Measurements from ENCODE around the gene CNTN5.

CNTN5 gene

GRCh38 chr11:99505316-99505715 is 484.6 kb downstream of the CNTN5 start:
- no peak for DNase-seq (ENCODE audit: low read depth in 1 of 2, low spot score in 1 of 2)

GRCh38 chr11:99505831-99506230 is 485.1 kb downstream of the CNTN5 start:
- DNase-seq (ENCODE audit: low read depth in 1 of 2, low spot score in 1 of 2) = no peak

- DNase-seq (ENCODE audit: low read depth in 1 of 2, low spot score in 1 of 2) = no peak
Measured at GRCh38 chr11:99509863-99510262, 489.1 kb downstream of the CNTN5 start.

GRCh38 chr11:99513368-99513767 is 492.6 kb downstream of the CNTN5 start:
- no peak for DNase-seq (ENCODE audit: low read depth in 1 of 2, low spot score in 1 of 2)

- no peak for DNase-seq (ENCODE audit: low read depth in 1 of 2, low spot score in 1 of 2)
Measured at GRCh38 chr11:99519095-99519494, 498.3 kb downstream of the CNTN5 start.

- DNase-seq (ENCODE audit: low read depth in 1 of 2, low spot score in 1 of 2) = no peak
Measured at GRCh38 chr11:99522467-99523173, 501.9 kb downstream of the CNTN5 start.

- DNase-seq (ENCODE audit: low read depth in 1 of 2, low spot score in 1 of 2) = no peak
Measured at GRCh38 chr11:99531468-99531867, 510.7 kb downstream of the CNTN5 start.

GRCh38 chr11:99534812-99535211 is 514.1 kb downstream of the CNTN5 start:
- DNase-seq (ENCODE audit: low read depth in 1 of 2, low spot score in 1 of 2) = no peak

GRCh38 chr11:99535406-99535805 is 514.7 kb downstream of the CNTN5 start:
- DNase-seq (ENCODE audit: low read depth in 1 of 2, low spot score in 1 of 2) = no peak

GRCh38 chr11:99535819-99536218 is 515.1 kb downstream of the CNTN5 start:
- no peak for DNase-seq (ENCODE audit: low read depth in 1 of 2, low spot score in 1 of 2)

GRCh38 chr11:99537681-99538080 is 516.9 kb downstream of the CNTN5 start:
- no peak for DNase-seq (ENCODE audit: low read depth in 1 of 2, low spot score in 1 of 2)

GRCh38 chr11:99545616-99546015 is 524.9 kb downstream of the CNTN5 start:
- no peak for DNase-seq (ENCODE audit: low read depth in 1 of 2, low spot score in 1 of 2)

- DNase-seq (ENCODE audit: low read depth in 1 of 2, low spot score in 1 of 2) = no peak
Measured at GRCh38 chr11:99548264-99548663, 527.5 kb downstream of the CNTN5 start.

- DNase-seq (ENCODE audit: low read depth in 1 of 2, low spot score in 1 of 2) = no peak
Measured at GRCh38 chr11:99554232-99554903, 533.6 kb downstream of the CNTN5 start.

- no peak for DNase-seq (ENCODE audit: low read depth in 1 of 2, low spot score in 1 of 2)
Measured at GRCh38 chr11:99555486-99555885, 534.7 kb downstream of the CNTN5 start.

GRCh38 chr11:99565333-99565732 is 544.6 kb downstream of the CNTN5 start:
- no peak for DNase-seq (ENCODE audit: low read depth in 1 of 2, low spot score in 1 of 2)

- no peak for DNase-seq (ENCODE audit: low read depth in 1 of 2, low spot score in 1 of 2)
Measured at GRCh38 chr11:99567334-99567956, 546.7 kb downstream of the CNTN5 start.

GRCh38 chr11:99568808-99569207 is 548.1 kb downstream of the CNTN5 start:
- no peak for DNase-seq (ENCODE audit: low read depth in 1 of 2, low spot score in 1 of 2)

GRCh38 chr11:99571094-99571493 is 550.3 kb downstream of the CNTN5 start:
- DNase-seq (ENCODE audit: low read depth in 1 of 2, low spot score in 1 of 2) = no peak

GRCh38 chr11:99584830-99585229 is 564.1 kb downstream of the CNTN5 start:
- no peak for DNase-seq (ENCODE audit: low read depth in 1 of 2, low spot score in 1 of 2)

- DNase-seq (ENCODE audit: low read depth in 1 of 2, low spot score in 1 of 2) = no peak
Measured at GRCh38 chr11:99585606-99586005, 564.9 kb downstream of the CNTN5 start.

- DNase-seq (ENCODE audit: low read depth in 1 of 2, low spot score in 1 of 2) = no peak
Measured at GRCh38 chr11:99589771-99590170, 569.0 kb downstream of the CNTN5 start.
